22Rv1 (cell line): ENCODE data around the gene CRYM.
"Not testable (repeated sequence)": the region's sequence is repeated elsewhere in the genome, so short reads cannot be mapped to it uniquely, and the experiment has no call there.

Experiments
- H3K27ac ChIP-seq: fragments of 450-650 bp; 2 replicates; pipeline ENCODE4 v1.5.1; 2017
- CTCF ChIP-seq: fragments of 450-650 bp; IDR thresholded peaks from 2 replicates; pipeline ENCODE4 v1.5.1; 2017; ENCODE audit warnings: mild to moderate bottlenecking
- ZFX ChIP-seq: fragments of 450-650 bp; IDR thresholded peaks from 2 replicates; pipeline ENCODE4 v1.6.1; 2017; ENCODE audit warnings: antibody characterized with exemption, borderline replicate concordance

Gene CRYM

GRCh38 chr16:21262779-21263639 is 15.1 kb downstream of the CRYM start:
- TF ChIP-seq ZFX (no peak), CTCF (no peak)
- peak overlapping the region; percentile 35; the same call in 1 of the 2 replicates for H3K27ac ChIP-seq

DNA sequence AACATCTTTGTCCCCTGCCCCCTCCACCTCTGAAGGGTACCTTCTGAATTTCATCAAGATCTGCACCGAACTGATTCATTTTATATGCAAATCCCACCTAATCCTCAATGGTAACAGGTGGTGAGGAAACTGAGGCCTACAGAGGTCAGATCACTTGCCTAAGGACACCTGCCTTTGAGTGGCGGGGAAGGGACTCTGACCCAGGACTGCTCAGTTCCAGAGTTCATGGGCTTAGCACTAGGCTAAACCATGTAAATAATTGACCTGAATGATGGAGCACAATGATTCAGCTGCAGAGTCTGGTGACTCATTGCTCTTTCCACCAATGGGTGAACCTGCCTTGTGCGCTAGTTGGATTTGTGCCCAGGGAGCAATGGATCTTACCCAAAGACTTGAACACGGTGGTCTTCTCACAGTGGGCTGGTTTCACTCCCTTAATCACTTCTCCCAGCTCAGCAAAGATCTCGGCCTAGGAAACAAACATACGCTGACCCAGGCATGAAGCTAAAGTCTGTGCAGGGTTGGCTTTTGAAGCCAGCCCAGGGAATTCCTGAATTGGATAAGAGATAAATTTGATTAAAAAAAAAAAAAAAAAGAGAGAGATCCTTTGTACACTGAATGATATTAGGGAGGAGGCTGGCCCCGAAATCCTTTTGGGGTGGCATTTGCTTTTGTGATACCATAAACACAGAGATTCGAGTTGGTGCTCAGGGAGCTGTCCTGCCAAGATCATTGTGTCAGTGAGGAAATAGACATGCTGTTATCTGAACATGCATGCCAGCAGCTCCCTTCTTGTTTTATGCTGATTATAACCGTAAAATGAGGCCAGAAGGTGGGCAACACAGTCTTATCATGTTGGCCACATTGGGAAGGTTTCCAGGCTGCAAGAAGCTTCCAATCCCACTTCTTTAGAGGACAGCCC is 17.0 kb downstream of the CRYM start:
- H3K27ac ChIP-seq, result no peak overlapping the region; the same call in 1 of the 2 replicates

GRCh38 chr16:21257284-21257683 is 20.8 kb downstream of the CRYM start:
- TF ChIP-seq ZFX, result no peak
- TF ChIP-seq CTCF, result no peak
- H3K27ac ChIP-seq, result no peak overlapping the region

More for the DNA sequence above, 17.0 kb downstream of the CRYM start:
- TF ChIP-seq CTCF (no peak), ZFX (no peak)

DNA sequence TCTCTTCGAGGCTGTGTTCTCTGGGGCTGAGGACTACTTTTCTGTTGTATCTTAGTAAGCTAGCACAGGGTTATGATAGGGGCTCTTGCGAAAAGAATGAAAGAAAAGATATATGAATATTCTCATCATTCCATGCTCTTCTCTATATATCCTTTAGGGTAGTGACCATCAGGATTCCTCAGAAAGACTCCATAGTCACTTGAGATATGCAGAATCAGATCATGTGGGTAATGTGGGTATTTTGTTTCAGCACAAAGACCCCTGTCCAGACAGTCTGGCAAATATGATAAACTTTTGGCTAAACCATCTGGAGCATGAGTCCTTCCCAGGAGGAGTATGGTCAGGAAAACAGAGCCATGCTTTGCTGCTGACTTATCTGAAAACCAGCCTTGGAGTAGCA is 21.5 kb downstream of the CRYM start:
- TF ChIP-seq CTCF (no peak), ZFX (no peak)
- H3K27ac ChIP-seq, result no peak overlapping the region

DNA sequence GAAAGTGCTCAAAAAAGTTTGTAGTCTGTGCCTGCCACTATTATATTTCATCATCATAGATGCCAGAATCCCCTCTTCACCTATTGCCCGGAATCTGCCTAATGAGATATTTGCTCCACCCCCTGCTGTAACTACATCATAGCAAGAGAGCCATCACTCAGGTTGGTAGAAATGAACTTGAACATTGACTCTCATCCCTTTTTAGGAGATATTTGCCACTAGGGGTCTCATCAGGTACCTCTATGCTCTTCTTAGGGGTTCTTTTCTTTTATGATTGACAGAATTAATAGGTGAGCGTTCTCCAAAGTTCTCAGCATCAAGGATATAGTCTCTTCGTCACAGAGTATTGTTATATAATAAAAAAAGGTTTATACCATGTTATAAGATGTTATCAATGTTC is 24.6 kb downstream of the CRYM start:
- H3K27ac ChIP-seq, result no peak overlapping the region
- no peak for TF ChIP-seq CTCF
- TF ChIP-seq ZFX, result no peak

- no peak overlapping the region for H3K27ac ChIP-seq
- no peak for TF ChIP-seq ZFX
- TF ChIP-seq CTCF, result no peak
Observed at GRCh38 chr16:21250072-21250923, 27.8 kb downstream of the CRYM start.

DNA sequence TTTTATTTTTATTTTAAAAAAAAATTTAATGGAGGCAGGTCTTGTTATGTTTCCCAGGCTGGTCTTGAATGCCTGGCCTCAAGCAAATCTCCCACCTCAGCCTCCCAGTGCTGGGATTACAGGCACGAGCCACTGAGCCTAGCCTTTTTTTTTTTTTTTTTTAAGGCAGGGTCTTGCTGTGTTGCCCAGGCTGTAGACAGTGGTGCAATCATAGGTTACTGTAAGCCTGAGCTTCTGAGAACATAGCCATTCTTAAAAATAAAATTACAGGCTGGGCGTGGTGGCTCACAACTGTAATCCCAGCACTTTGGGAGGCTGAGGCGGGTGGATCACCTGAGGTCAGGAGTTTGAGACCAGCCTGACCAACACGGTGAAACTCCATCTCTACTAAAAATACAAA is 29.9 kb downstream of the CRYM start:
- H3K27ac ChIP-seq, result not testable (repeated sequence)
